ENCODE results near the gene RBM22.

Gene RBM22

GRCh38 chr5:150731669-150732242, 30.9 kb upstream of the RBM22 start:
- TF ChIP-seq CTCF (IDR thresholded peaks at IDR 0.05; ENCODE audit: control insufficient read depth, extremely low read depth, insufficient read depth), result no peak
- DNase-seq (ENCODE audit: low read depth), result no peak
- H3K4me3 ChIP-seq (ENCODE audit: low read depth, low read length), result no peak overlapping the region

- DNase-seq (ENCODE audit: low read depth), result no peak
- no peak for TF ChIP-seq CTCF (IDR thresholded peaks at IDR 0.05; ENCODE audit: control insufficient read depth, extremely low read depth, insufficient read depth)
- H3K4me3 ChIP-seq (ENCODE audit: low read depth, low read length), result no peak overlapping the region
Observed at GRCh38 chr5:150729859-150730258, 29.0 kb upstream of the RBM22 start.

DNA sequence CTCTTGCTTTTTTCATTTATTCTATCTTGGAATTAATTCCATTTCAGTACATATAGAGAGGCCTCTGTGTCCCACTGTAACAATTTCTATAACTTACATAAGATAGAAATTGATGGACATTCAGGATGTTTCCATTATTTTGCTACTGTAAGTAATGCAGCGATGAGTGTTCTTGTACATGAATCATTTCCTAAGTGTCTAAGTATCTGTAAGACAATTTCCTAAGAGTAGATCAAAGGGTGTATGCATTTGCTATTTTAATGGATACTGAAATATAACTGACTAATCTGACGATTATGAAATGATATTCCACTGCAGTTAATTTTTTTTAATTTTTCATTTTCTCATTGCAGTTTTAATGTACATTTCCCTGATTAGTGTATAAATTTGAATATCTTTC, 23.0 kb upstream of the RBM22 start:
- TF ChIP-seq CTCF (IDR thresholded peaks at IDR 0.05; ENCODE audit: control insufficient read depth, extremely low read depth, insufficient read depth), result no peak
- no peak for DNase-seq (ENCODE audit: low read depth)
- no peak overlapping the region for H3K4me3 ChIP-seq (ENCODE audit: low read depth, low read length)

GRCh38 chr5:150710165-150710564, 9.3 kb upstream of the RBM22 start:
- DNase-seq (ENCODE audit: low read depth), result no peak
- TF ChIP-seq CTCF (IDR thresholded peaks at IDR 0.05; ENCODE audit: control insufficient read depth, extremely low read depth, insufficient read depth), result peak; percentile 18; the same call in 1 of the 2 replicates
- no peak overlapping the region for H3K4me3 ChIP-seq (ENCODE audit: low read depth, low read length)

- TF ChIP-seq CTCF (IDR thresholded peaks at IDR 0.05; ENCODE audit: control insufficient read depth, extremely low read depth, insufficient read depth), result no peak
- H3K4me3 ChIP-seq (ENCODE audit: low read depth, low read length), result no peak overlapping the region
- no peak for DNase-seq (ENCODE audit: low read depth)
Observed at GRCh38 chr5:150706776-150707390, 6.0 kb upstream of the RBM22 start.

- no peak for DNase-seq (ENCODE audit: low read depth)
- TF ChIP-seq CTCF (IDR thresholded peaks at IDR 0.05; ENCODE audit: control insufficient read depth, extremely low read depth, insufficient read depth), result no peak
- H3K4me3 ChIP-seq (ENCODE audit: low read depth, low read length), result no peak overlapping the region
Observed at GRCh38 chr5:150703762-150704161, 2.9 kb upstream of the RBM22 start.

- H3K4me3 ChIP-seq (ENCODE audit: low read depth, low read length), result peak overlapping the region; percentile 96
- TF ChIP-seq CTCF (IDR thresholded peaks at IDR 0.05; ENCODE audit: control insufficient read depth, extremely low read depth, insufficient read depth), result no peak
- no peak for DNase-seq (ENCODE audit: low read depth)
Observed at GRCh38 chr5:150700246-150700593, 642 bp downstream of the RBM22 start.

All from LNCaP clone FGC (cell line).